Keratinocyte (primary cell): ENCODE data around the gene TMEM258.

ENCODE experiments used
- CTCF ChIP-seq, 3 experiments: IDR thresholded peaks in 1 of 3; conservative IDR thresholded peaks in 1 of 3; optimal IDR thresholded peaks in 1 of 3; 2 replicates in 2 of 3; 3 replicates in 1 of 3; pipeline versions ENCODE3 to v1.5.1; 2011; ENCODE audit warnings: low read length in 3 of 3, mild to moderate bottlenecking in 3 of 3, moderate library complexity in 2 of 3, control low read depth in 1 of 3, inconsistent platforms in 1 of 3; ENCODE audit not compliant: insufficient read depth in 2 of 3; ENCODE audit errors: extremely low read depth in 1 of 3
- EZH2 ChIP-seq: IDR thresholded peaks from one replicate; pipeline ENCODE4 v1.6.1; 2012; ENCODE audit warnings: inconsistent platforms, mild to moderate bottlenecking, low read length, moderate library complexity

- TF ChIP-seq CTCF (optimal IDR thresholded peaks at IDR 0.05 in 1 of 3, IDR thresholded peaks at IDR 0.05 in 1 of 3, conservative IDR thresholded peaks at IDR 0.05 in 1 of 3; ENCODE audit: extremely low read depth in 1 of 3, insufficient read depth in 2 of 3, low read length in 3 of 3) (no peak), EZH2 (no peak)
Measured at GRCh38 chr11:61791737-61792309, 576 bp downstream of the TMEM258 start.
